MM.1S (cell line): ENCODE data around the gene CLC.
"Not testable (repeated sequence)": the region's sequence is repeated elsewhere in the genome, so short reads cannot be mapped to it uniquely, and the experiment has no call there.

ENCODE experiments used
- DNase-seq: peaks from one replicate; pipeline ENCODE4 v3.0.0-alpha.2; 2015
- H2AFZ ChIP-seq: fragments of 300-600 bp; sonication (generic); 2 replicates; pipeline ENCODE4 v1.6.0; 2016; ENCODE audit warnings: antibody characterized with exemption, low read length
- H3F3A ChIP-seq: fragments of 300-600 bp; sonication (generic); 2 replicates; pipeline ENCODE4 v1.6.1; 2016; ENCODE audit warnings: mild to moderate bottlenecking, antibody characterized with exemption, low read length, moderate library complexity, mixed read lengths; ENCODE audit not compliant: insufficient read depth
- H3K27ac ChIP-seq: fragments of 300-600 bp; sonication (generic); 2 replicates; pipeline ENCODE4 v1.5.1; 2016; ENCODE audit warnings: mild to moderate bottlenecking, low read length
- H3K27me3 ChIP-seq: fragments of 300-600 bp; sonication (generic); replicated peaks from 2 replicates; pipeline ENCODE4 v1.6.0; 2016; ENCODE audit warnings: low read length; ENCODE audit not compliant: insufficient read depth
- H3K36me3 ChIP-seq: fragments of 300-600 bp; sonication (generic); replicated peaks from 2 replicates; pipeline ENCODE4 v1.6.1; 2016; ENCODE audit warnings: mild to moderate bottlenecking, low read length, mixed read lengths; ENCODE audit not compliant: insufficient read depth
- H3K4me1 ChIP-seq: fragments of 300-600 bp; sonication (generic); 2 replicates; pipeline ENCODE4 v1.6.1; 2016; ENCODE audit warnings: low read length, mixed read lengths
- H3K4me2 ChIP-seq: fragments of 300-600 bp; sonication (generic); 2 replicates; pipeline ENCODE4 v1.6.0; 2016; ENCODE audit warnings: low read depth, low read length
- H3K4me3 ChIP-seq: fragments of 300-600 bp; sonication (generic); 2 replicates; pipeline ENCODE4 v1.5.1; 2016; ENCODE audit warnings: low read length, mixed read lengths
- H3K79me2 ChIP-seq: fragments of 300-600 bp; sonication (generic); 2 replicates; pipeline ENCODE4 v1.6.1; 2016; ENCODE audit warnings: mixed run types, low read length, mixed read lengths
- H3K9ac ChIP-seq: fragments of 300-600 bp; sonication (generic); 2 replicates; pipeline ENCODE4 v1.6.1; 2016; ENCODE audit warnings: low read length, mixed read lengths
- H3K9me2 ChIP-seq: fragments of 300-600 bp; sonication (generic); replicated peaks from 2 replicates; pipeline ENCODE4 v1.6.1; 2016; ENCODE audit warnings: mild to moderate bottlenecking, low read length, mixed read lengths; ENCODE audit not compliant: insufficient read depth
- H3K9me3 ChIP-seq: fragments of 300-600 bp; sonication (generic); replicated peaks from 2 replicates; pipeline ENCODE4 v1.6.1; 2016; ENCODE audit warnings: mild to moderate bottlenecking, low read length, mixed read lengths; ENCODE audit not compliant: insufficient read depth
- H4K20me1 ChIP-seq: fragments of 300-600 bp; sonication (generic); 2 replicates; pipeline ENCODE4 v1.6.1; 2016; ENCODE audit warnings: mild to moderate bottlenecking, low read length, moderate library complexity, mixed read lengths; ENCODE audit not compliant: insufficient read depth
- EZH2 ChIP-seq: fragments of 300-600 bp; sonication (generic); optimal IDR thresholded peaks from 2 replicates; pipeline ENCODE3; 2017; ENCODE audit warnings: low read depth, mild to moderate bottlenecking, antibody characterized with exemption, low read length, mixed read lengths
- EZH2phosphoT487 ChIP-seq: fragments of 300-600 bp; sonication (generic); IDR thresholded peaks from 2 replicates; pipeline ENCODE4 v1.6.1; 2018; ENCODE audit warnings: antibody characterized with exemption, low read length
- TF ChIP-seq, protein P1 (sequence below): fragments of 300-600 bp; sonication (generic); IDR thresholded peaks from 2 replicates; pipeline ENCODE4 v1.5.1; 2016; ENCODE audit warnings: antibody characterized with exemption, low read length, mixed read lengths

CLC gene

GRCh38 chr19:39725995-39726394, 11.8 kb downstream of the CLC start:
- DNase-seq: no peak
- Histone ChIP-seq H3K4me3 (no peak overlapping the region), H3K4me2 (no peak overlapping the region), H4K20me1 (no peaks in the 10 kb centered on the region), H2AFZ (no peak overlapping the region), H3K36me3 (no peaks in the 10 kb centered on the region), H3K79me2 (no peaks in the 10 kb centered on the region), H3K27me3 (no peaks in the 10 kb centered on the region), H3K9me2 (no peaks in the 10 kb centered on the region), H3K27ac (no peak overlapping the region), H3F3A (peaks cover 15% of the 10 kb centered on the region), H3K9ac (no peak overlapping the region), H3K9me3 (no peaks in the 10 kb centered on the region), H3K4me1 (peaks cover 30% of the 10 kb centered on the region)
- TF ChIP-seq, protein P1, sequence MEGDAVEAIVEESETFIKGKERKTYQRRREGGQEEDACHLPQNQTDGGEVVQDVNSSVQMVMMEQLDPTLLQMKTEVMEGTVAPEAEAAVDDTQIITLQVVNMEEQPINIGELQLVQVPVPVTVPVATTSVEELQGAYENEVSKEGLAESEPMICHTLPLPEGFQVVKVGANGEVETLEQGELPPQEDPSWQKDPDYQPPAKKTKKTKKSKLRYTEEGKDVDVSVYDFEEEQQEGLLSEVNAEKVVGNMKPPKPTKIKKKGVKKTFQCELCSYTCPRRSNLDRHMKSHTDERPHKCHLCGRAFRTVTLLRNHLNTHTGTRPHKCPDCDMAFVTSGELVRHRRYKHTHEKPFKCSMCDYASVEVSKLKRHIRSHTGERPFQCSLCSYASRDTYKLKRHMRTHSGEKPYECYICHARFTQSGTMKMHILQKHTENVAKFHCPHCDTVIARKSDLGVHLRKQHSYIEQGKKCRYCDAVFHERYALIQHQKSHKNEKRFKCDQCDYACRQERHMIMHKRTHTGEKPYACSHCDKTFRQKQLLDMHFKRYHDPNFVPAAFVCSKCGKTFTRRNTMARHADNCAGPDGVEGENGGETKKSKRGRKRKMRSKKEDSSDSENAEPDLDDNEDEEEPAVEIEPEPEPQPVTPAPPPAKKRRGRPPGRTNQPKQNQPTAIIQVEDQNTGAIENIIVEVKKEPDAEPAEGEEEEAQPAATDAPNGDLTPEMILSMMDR: no peak
- no peak for TF ChIP-seq EZH2phosphoT487
- TF ChIP-seq EZH2: no peak

- H4K20me1 ChIP-seq, DNase-seq, H3K79me2 ChIP-seq, H3K27ac ChIP-seq, H3K4me2 ChIP-seq, H3K36me3 ChIP-seq, H3K9me3 ChIP-seq, H2AFZ ChIP-seq, H3K27me3 ChIP-seq, H3K9me2 ChIP-seq, H3K4me3 ChIP-seq, H3F3A ChIP-seq, H3K9ac ChIP-seq: not testable (repeated sequence)
- H3K4me1 ChIP-seq: peaks cover 10% of the 10 kb centered on the region
Measured at GRCh38 chr19:39720144-39720543, 17.7 kb downstream of the CLC start.

- H3K4me1 ChIP-seq: no peaks in the 10 kb centered on the region
- no peak for DNase-seq
- H3K79me2 ChIP-seq: no peaks in the 10 kb centered on the region
- no peak overlapping the region for H3K4me3 ChIP-seq
- no peaks in the 10 kb centered on the region for H3K36me3 ChIP-seq
- TF ChIP-seq, protein P1: no peak
- TF ChIP-seq EZH2phosphoT487 (no peak), EZH2 (no peak)
- no peak overlapping the region for H3K4me2 ChIP-seq
- no peaks in the 10 kb centered on the region for H3K9me3 ChIP-seq
- no peak overlapping the region for H3K27ac ChIP-seq
- H3F3A ChIP-seq: no peaks in the 10 kb centered on the region
- no peaks in the 10 kb centered on the region for H3K27me3 ChIP-seq
- no peaks in the 10 kb centered on the region for H4K20me1 ChIP-seq
- H2AFZ ChIP-seq: no peak overlapping the region
- no peaks in the 10 kb centered on the region for H3K9me2 ChIP-seq
- H3K9ac ChIP-seq: no peak overlapping the region
Measured at GRCh38 chr19:39710333-39710890, 27.4 kb downstream of the CLC start.

DNA sequence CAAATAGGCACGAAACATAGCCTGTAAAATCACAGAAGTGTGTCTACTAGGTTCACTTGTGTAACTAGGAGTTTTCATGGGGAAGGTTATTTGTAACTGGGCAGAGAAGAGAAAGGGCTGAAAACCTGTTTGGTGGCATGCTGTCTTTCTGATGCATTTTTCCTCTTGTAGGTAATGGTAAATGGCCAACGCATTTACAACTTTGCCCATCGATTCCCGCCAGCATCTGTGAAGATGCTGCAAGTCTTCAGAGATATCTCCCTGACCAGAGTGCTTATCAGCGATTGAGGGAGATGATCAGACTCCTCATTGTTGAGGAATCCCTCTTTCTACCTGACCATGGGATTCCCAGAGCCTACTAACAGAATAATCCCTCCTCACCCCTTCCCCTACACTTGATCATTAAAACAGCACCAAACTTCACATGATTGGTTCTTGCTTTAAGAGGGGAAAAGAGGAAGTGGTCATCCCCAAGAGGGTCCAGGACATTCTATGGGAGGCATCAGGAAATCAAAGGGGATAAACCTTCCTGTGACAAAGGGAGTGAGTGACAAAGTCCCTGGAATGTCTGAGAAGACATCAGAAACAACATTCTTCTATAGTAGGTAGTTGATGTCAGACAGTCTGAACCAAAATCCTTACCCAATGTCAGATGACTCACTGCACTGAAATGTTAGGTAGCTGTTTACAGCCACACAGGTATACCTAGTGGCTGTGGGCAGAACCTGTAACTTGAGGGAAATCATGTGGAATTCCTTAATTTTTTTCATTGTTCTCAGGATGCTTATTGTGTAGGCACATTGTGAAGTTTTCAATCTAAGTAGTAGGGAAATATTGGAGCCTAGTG, 28.6 kb downstream of the CLC start:
- Histone ChIP-seq H3K9me2 (no peaks in the 10 kb centered on the region), H3K27ac (no peak overlapping the region), H3K36me3 (no peaks in the 10 kb centered on the region), H3K27me3 (no peaks in the 10 kb centered on the region), H3F3A (peaks cover 5% of the 10 kb centered on the region), H3K4me3 (no peak overlapping the region), H3K9ac (no peak overlapping the region), H3K79me2 (no peaks in the 10 kb centered on the region), H3K4me1 (peaks cover 10% of the 10 kb centered on the region), H2AFZ (no peak overlapping the region), H4K20me1 (no peaks in the 10 kb centered on the region), H3K4me2 (no peak overlapping the region), H3K9me3 (no peaks in the 10 kb centered on the region)
- DNase-seq: no peak
- no peak for TF ChIP-seq EZH2
- TF ChIP-seq, protein P1: no peak
- TF ChIP-seq EZH2phosphoT487: no peak
